SK-N-SH (cell line): Measurements from ENCODE around the gene FBXO34. TPM values are rescaled to one million over a fixed set of nuclear protein-coding genes. Genes with fewer than 3 reads are reported as not detected.

Experiments
- CTCF ChIA-PET: fragments of 300-600, 350-600 bp; formaldehyde crosslinking; extraction: SDS; loops from one replicate; lab custom pipeline; 2021; lab: Yijun Ruan, JAX
- POLR2A ChIA-PET: fragments of 350-600 bp; sonication (Branson Sonifier 250); formaldehyde crosslinking; extraction: SDS; loops from one replicate; lab custom pipeline; 2020; ENCODE audit warnings: antibody characterized with exemption, inconsistent platforms; lab: Yijun Ruan, JAX
- DNase-seq: peaks from one replicate; pipeline ENCODE4 v3.0.0; 2012
- H2AFZ ChIP-seq: fragments of 200-600 bp; sonication (generic); 2 replicates; pipeline ENCODE4 v1.8.1; 2016; ENCODE audit warnings: antibody characterized with exemption, mild to moderate bottlenecking, low read depth
- H3F3A ChIP-seq: fragments of 200-600 bp; sonication (generic); replicated peaks from 2 replicates; pipeline ENCODE3; 2016; ENCODE audit warnings: antibody characterized with exemption, mild to moderate bottlenecking; ENCODE audit not compliant: insufficient read depth
- H3K27ac ChIP-seq, 2 experiments: fragments of 200-500 bp in 1 of 2; fragments of 200-600 bp in 1 of 2; sonication (Bioruptor generic) in 1 of 2; sonication (generic), shearing (Covaris generic) in 1 of 2; 2 replicates each; pipeline versions ENCODE4 v1.5.1 to v1.6.1; 2014 to 2016; ENCODE audit warnings: low read depth in 2 of 2, inconsistent platforms in 1 of 2, low read length in 1 of 2, mild to moderate bottlenecking in 1 of 2, mixed read lengths in 1 of 2
- H3K27me3 ChIP-seq: fragments of 200-600 bp; sonication (generic), shearing (Covaris generic); 2 replicates; pipeline ENCODE4 v1.6.1; 2016; ENCODE audit warnings: mixed run types; ENCODE audit not compliant: insufficient read depth
- H3K36me3 ChIP-seq, 2 experiments: fragments of 200-500 bp in 1 of 2; fragments of 200-600 bp in 1 of 2; sonication (Bioruptor generic) in 1 of 2; sonication (generic) in 1 of 2; replicated peaks in 1 of 2; 2 replicates each; pipeline versions ENCODE3 to v1.5.1; 2014 to 2016; ENCODE audit warnings: low read length in 1 of 2, mild to moderate bottlenecking in 1 of 2; ENCODE audit not compliant: insufficient read depth in 2 of 2, control insufficient read depth in 1 of 2
- H3K4me1 ChIP-seq, 2 experiments: fragments of 200-500 bp in 1 of 2; fragments of 200-600 bp in 1 of 2; sonication (Bioruptor generic) in 1 of 2; sonication (generic), shearing (Covaris generic) in 1 of 2; 2 replicates each; pipeline versions ENCODE4 v1.5.1 to v1.6.1; 2014 to 2016; ENCODE audit warnings: low read depth in 1 of 2, low read length in 1 of 2, mixed run types in 1 of 2; ENCODE audit not compliant: insufficient read depth in 2 of 2, control insufficient read depth in 1 of 2
- H3K4me2 ChIP-seq: fragments of 200-600 bp; sonication (generic), shearing (Covaris generic); 2 replicates; pipeline ENCODE4 v1.6.1; 2017; ENCODE audit warnings: mixed run types
- H3K4me3 ChIP-seq, 2 experiments: fragments of 200-500 bp in 1 of 2; fragments of 200-600 bp in 1 of 2; sonication (Bioruptor generic) in 1 of 2; sonication (generic), shearing (Covaris generic) in 1 of 2; 2 replicates each; pipeline versions ENCODE4 v1.5.1 to v1.8.1; 2014 to 2016; ENCODE audit warnings: low read depth in 2 of 2, inconsistent platforms in 1 of 2, low read length in 1 of 2, mild to moderate bottlenecking in 1 of 2, mixed read lengths in 1 of 2, moderate library complexity in 1 of 2
- H3K79me2 ChIP-seq: fragments of 200-600 bp; sonication (generic); 2 replicates; pipeline ENCODE4 v1.8.1; 2017; ENCODE audit warnings: mild to moderate bottlenecking; ENCODE audit not compliant: insufficient read depth
- H3K9ac ChIP-seq: fragments of 200-600 bp; sonication (generic); 2 replicates; pipeline ENCODE4 v1.6.1; 2017; ENCODE audit warnings: mixed run types
- H3K9me2 ChIP-seq: fragments of 200-600 bp; sonication (generic); 2 replicates; pipeline ENCODE4 v1.6.1; 2017; ENCODE audit warnings: mixed run types
- H3K9me3 ChIP-seq: fragments of 200-600 bp; sonication (generic); 2 replicates; pipeline ENCODE4 v1.6.1; 2017; ENCODE audit warnings: mixed run types, mild to moderate bottlenecking, moderate library complexity
- H4K20me1 ChIP-seq: fragments of 200-600 bp; sonication (generic); 2 replicates; pipeline ENCODE4 v1.6.1; 2017; ENCODE audit warnings: mild to moderate bottlenecking, mixed run types; ENCODE audit not compliant: insufficient read depth
- CHD2 ChIP-seq: fragments of 150-350 bp; IDR thresholded peaks from 2 replicates; pipeline ENCODE4 v1.6.1; 2018; ENCODE audit warnings: low read length; ENCODE audit not compliant: partially characterized antibody
- EZH2phosphoT487 ChIP-seq: fragments of 200-600 bp; sonication (generic); IDR thresholded peaks from 2 replicates; pipeline ENCODE4 v1.6.1; 2017; ENCODE audit warnings: low read depth, mixed run types, mild to moderate bottlenecking, antibody characterized with exemption, moderate library complexity, borderline replicate concordance
- FOSL2 ChIP-seq: IDR thresholded peaks from 2 replicates; pipeline ENCODE4 v1.4.0; 2012; ENCODE audit warnings: low read depth, mild to moderate bottlenecking, moderate library complexity, borderline replicate concordance
- JUND ChIP-seq: IDR thresholded peaks from 2 replicates; pipeline ENCODE4 v1.4.0; 2012
- MXI1 ChIP-seq: IDR thresholded peaks from 2 replicates; pipeline ENCODE4 v1.6.1; 2012; ENCODE audit warnings: mild to moderate bottlenecking, low read depth, low read length, improper control_type of control experiment
- POLR2AphosphoS5 ChIP-seq: IDR thresholded peaks from 2 replicates; pipeline ENCODE4 v1.6.1; 2012; ENCODE audit warnings: low read depth, low read length
- RCOR1 ChIP-seq: fragments of 150-350 bp; IDR thresholded peaks from 2 replicates; pipeline ENCODE4 v1.6.1; 2017; ENCODE audit warnings: antibody characterized with exemption, low read length
- RFX5 ChIP-seq: IDR thresholded peaks from 2 replicates; pipeline ENCODE4 v1.6.1; 2012; ENCODE audit warnings: mild to moderate bottlenecking, improper control_type of control experiment, low read length
- TCF12 ChIP-seq: IDR thresholded peaks from 2 replicates; pipeline ENCODE4 v1.4.0; 2012
- WGBS: methylation state at CpG from one replicate; pipeline ENCODE4 v1.1.6; 2017; ENCODE audit warnings: low lambda C conversion rate; 5-methylcytosine and 5-hydroxymethylcytosine counted together
- polyA plus RNA-seq, 3 experiments: library from polyadenylated mRNA; depleted of rRNA; stranded (reverse); fragments of >200 nt; gene quantifications; 2 replicates each; pipeline ENCODE4 v1.2.3, GENCODE V29; 2012
- TF ChIP-seq, protein P1 (sequence below): IDR thresholded peaks from 2 replicates; pipeline ENCODE4; 2012
- TF ChIP-seq, protein P2 (sequence below): fragments of 150-350 bp; IDR thresholded peaks from 2 replicates; pipeline ENCODE4 v1.6.1; 2017; ENCODE audit warnings: antibody characterized with exemption, low read length, low read depth, borderline replicate concordance
- TF ChIP-seq, protein P3 (sequence below): fragments of 150-350 bp; IDR thresholded peaks from 2 replicates; pipeline ENCODE4 v1.6.1; 2016; ENCODE audit warnings: mild to moderate bottlenecking, low read depth, low read length
- TF ChIP-seq, protein P4 (sequence below): IDR thresholded peaks from 2 replicates; pipeline ENCODE4 v1.6.1; 2012; ENCODE audit warnings: mild to moderate bottlenecking, low read depth, low read length, moderate library complexity
- TF ChIP-seq, protein P5 (sequence below): IDR thresholded peaks from 2 replicates; pipeline ENCODE4 v1.4.0; 2012; ENCODE audit warnings: low read depth, borderline replicate concordance
- TF ChIP-seq, protein P6 (sequence below): IDR thresholded peaks from 2 replicates; pipeline ENCODE4 v1.4.0; 2012; ENCODE audit warnings: low read depth, borderline replicate concordance
- TF ChIP-seq, protein P7 (sequence below): fragments of 200-600 bp; sonication (generic); IDR thresholded peaks from 2 replicates; pipeline ENCODE4 v1.6.1; 2017; ENCODE audit warnings: antibody characterized with exemption, mild to moderate bottlenecking, moderate library complexity

The FBXO34 gene
- polyA plus RNA-seq, 1 of the 3 experiments (the other 2 are of a cell fraction) = 10.0 TPM

DNA sequence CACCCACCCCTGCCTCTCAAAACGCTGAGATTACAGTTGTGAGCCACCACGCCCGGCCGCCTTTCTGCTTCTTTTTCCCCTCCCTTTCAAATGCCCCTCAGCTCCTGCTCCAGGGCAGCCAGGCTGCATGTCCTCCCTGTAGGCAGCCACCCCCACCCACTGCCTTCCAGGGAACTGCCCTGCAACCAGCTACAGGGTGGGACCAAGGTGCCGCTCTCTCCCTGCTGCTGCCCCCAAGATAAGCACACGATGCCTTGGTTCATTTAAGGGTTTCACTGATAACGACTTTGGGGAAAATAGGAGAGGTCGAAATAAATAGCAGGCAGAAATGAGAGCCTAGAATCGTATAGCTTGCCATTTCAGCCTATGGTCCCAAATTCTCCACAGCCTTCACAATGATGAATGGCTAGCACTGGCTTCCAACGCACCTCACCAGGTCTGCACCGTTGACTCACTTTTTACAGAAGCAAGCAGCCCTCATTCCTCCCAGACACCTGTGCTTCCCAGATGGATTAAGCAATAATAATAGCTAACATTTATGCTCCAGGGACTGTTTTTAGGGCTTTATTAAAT is 99.7 kb downstream of the FBXO34 start (continued):
- TF ChIP-seq, protein P1, sequence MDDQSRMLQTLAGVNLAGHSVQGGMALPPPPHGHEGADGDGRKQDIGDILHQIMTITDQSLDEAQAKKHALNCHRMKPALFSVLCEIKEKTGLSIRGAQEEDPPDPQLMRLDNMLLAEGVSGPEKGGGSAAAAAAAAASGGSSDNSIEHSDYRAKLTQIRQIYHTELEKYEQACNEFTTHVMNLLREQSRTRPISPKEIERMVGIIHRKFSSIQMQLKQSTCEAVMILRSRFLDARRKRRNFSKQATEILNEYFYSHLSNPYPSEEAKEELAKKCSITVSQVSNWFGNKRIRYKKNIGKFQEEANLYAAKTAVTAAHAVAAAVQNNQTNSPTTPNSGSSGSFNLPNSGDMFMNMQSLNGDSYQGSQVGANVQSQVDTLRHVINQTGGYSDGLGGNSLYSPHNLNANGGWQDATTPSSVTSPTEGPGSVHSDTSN = no peak
- TF ChIP-seq RFX5 = no peak
- TF ChIP-seq, all 33 proteins: peak for 0

DNA sequence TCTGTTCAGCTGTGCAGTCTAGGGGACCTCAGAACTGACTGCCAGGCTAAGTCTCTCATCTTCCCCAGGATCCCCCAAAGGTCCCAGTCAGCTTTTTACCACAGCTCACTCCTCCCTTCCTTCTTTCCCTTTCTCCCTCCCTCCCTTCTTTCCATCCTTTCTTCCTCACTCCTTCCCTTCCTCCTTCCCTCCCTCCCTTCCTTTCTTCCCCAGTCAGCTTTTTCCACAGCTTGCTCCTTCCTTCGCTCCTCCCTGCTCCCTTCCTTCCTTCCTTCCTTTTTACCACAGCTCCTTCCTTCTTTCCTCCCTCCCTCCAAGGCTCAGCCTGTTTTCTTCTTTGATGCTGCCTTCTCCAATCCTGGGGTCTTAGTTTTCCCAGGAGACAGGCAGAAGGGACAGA is 101.2 kb downstream of the FBXO34 start:
- no peak for TF ChIP-seq TCF12
- TF ChIP-seq, protein P2, sequence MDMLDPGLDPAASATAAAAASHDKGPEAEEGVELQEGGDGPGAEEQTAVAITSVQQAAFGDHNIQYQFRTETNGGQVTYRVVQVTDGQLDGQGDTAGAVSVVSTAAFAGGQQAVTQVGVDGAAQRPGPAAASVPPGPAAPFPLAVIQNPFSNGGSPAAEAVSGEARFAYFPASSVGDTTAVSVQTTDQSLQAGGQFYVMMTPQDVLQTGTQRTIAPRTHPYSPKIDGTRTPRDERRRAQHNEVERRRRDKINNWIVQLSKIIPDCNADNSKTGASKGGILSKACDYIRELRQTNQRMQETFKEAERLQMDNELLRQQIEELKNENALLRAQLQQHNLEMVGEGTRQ = no peak
- TF ChIP-seq, protein P1 = no peak
- no peak for TF ChIP-seq RCOR1
- TF ChIP-seq FOSL2 = no peak
- no peak for TF ChIP-seq EZH2phosphoT487
- TF ChIP-seq, protein P3, sequence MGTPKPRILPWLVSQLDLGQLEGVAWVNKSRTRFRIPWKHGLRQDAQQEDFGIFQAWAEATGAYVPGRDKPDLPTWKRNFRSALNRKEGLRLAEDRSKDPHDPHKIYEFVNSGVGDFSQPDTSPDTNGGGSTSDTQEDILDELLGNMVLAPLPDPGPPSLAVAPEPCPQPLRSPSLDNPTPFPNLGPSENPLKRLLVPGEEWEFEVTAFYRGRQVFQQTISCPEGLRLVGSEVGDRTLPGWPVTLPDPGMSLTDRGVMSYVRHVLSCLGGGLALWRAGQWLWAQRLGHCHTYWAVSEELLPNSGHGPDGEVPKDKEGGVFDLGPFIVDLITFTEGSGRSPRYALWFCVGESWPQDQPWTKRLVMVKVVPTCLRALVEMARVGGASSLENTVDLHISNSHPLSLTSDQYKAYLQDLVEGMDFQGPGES = no peak
- TF ChIP-seq, protein P4, sequence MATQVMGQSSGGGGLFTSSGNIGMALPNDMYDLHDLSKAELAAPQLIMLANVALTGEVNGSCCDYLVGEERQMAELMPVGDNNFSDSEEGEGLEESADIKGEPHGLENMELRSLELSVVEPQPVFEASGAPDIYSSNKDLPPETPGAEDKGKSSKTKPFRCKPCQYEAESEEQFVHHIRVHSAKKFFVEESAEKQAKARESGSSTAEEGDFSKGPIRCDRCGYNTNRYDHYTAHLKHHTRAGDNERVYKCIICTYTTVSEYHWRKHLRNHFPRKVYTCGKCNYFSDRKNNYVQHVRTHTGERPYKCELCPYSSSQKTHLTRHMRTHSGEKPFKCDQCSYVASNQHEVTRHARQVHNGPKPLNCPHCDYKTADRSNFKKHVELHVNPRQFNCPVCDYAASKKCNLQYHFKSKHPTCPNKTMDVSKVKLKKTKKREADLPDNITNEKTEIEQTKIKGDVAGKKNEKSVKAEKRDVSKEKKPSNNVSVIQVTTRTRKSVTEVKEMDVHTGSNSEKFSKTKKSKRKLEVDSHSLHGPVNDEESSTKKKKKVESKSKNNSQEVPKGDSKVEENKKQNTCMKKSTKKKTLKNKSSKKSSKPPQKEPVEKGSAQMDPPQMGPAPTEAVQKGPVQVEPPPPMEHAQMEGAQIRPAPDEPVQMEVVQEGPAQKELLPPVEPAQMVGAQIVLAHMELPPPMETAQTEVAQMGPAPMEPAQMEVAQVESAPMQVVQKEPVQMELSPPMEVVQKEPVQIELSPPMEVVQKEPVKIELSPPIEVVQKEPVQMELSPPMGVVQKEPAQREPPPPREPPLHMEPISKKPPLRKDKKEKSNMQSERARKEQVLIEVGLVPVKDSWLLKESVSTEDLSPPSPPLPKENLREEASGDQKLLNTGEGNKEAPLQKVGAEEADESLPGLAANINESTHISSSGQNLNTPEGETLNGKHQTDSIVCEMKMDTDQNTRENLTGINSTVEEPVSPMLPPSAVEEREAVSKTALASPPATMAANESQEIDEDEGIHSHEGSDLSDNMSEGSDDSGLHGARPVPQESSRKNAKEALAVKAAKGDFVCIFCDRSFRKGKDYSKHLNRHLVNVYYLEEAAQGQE = no peak
- TF ChIP-seq POLR2AphosphoS5 = no peak
- TF ChIP-seq, protein P5, sequence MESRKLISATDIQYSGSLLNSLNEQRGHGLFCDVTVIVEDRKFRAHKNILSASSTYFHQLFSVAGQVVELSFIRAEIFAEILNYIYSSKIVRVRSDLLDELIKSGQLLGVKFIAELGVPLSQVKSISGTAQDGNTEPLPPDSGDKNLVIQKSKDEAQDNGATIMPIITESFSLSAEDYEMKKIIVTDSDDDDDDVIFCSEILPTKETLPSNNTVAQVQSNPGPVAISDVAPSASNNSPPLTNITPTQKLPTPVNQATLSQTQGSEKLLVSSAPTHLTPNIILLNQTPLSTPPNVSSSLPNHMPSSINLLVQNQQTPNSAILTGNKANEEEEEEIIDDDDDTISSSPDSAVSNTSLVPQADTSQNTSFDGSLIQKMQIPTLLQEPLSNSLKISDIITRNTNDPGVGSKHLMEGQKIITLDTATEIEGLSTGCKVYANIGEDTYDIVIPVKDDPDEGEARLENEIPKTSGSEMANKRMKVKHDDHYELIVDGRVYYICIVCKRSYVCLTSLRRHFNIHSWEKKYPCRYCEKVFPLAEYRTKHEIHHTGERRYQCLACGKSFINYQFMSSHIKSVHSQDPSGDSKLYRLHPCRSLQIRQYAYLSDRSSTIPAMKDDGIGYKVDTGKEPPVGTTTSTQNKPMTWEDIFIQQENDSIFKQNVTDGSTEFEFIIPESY = no peak
- TF ChIP-seq JUND = no peak
- TF ChIP-seq MXI1 = no peak
- TF ChIP-seq, protein P6, sequence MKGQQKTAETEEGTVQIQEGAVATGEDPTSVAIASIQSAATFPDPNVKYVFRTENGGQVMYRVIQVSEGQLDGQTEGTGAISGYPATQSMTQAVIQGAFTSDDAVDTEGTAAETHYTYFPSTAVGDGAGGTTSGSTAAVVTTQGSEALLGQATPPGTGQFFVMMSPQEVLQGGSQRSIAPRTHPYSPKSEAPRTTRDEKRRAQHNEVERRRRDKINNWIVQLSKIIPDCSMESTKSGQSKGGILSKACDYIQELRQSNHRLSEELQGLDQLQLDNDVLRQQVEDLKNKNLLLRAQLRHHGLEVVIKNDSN = no peak
- TF ChIP-seq, protein P7, sequence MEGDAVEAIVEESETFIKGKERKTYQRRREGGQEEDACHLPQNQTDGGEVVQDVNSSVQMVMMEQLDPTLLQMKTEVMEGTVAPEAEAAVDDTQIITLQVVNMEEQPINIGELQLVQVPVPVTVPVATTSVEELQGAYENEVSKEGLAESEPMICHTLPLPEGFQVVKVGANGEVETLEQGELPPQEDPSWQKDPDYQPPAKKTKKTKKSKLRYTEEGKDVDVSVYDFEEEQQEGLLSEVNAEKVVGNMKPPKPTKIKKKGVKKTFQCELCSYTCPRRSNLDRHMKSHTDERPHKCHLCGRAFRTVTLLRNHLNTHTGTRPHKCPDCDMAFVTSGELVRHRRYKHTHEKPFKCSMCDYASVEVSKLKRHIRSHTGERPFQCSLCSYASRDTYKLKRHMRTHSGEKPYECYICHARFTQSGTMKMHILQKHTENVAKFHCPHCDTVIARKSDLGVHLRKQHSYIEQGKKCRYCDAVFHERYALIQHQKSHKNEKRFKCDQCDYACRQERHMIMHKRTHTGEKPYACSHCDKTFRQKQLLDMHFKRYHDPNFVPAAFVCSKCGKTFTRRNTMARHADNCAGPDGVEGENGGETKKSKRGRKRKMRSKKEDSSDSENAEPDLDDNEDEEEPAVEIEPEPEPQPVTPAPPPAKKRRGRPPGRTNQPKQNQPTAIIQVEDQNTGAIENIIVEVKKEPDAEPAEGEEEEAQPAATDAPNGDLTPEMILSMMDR = no peak
- no peak for TF ChIP-seq CHD2
- Histone ChIP-seq H3K79me2 (no peaks in the 10 kb centered on the region), H3F3A (no peaks in the 10 kb centered on the region), H3K27me3 (no peaks in the 10 kb centered on the region), H4K20me1 (no peaks in the 10 kb centered on the region), H3K9ac (no peak overlapping the region), H2AFZ (no peak overlapping the region), H3K36me3 (peaks cover 12 to 24% of the 10 kb centered on the region in 2 experiments), H3K4me3 (no peak overlapping the region), H3K9me2 (no peaks in the 10 kb centered on the region), H3K9me3 (no peaks in the 10 kb centered on the region), H3K27ac (no peak overlapping the region), H3K4me2 (no peak overlapping the region), H3K4me1 (no peaks in the 10 kb centered on the region)
- ChIA-PET POLR2A (no interaction called here), CTCF (interaction anchor here (0.6 to 1.9 kb wide), 4 partner anchors 12 to 159 kb away, joined by 3 to 6 read pairs (median 4); partner anchors contain the start of gene FBXO34)
- no peak for DNase-seq
- WGBS = 95% methylated on average over 1 of the region's 1 CpG
